Head of caudate nucleus (tissue), 42 donors: ENCODE data around the gene CCDC167.

Experiments
- DNase-seq, 42 donors: peaks; one replicate each; pipeline versions ENCODE4 v3.0.0 to v3.0.0-alpha.2; 2020 to 2021; ENCODE audit warnings: mixed read lengths in 7 of 42
- intact Hi-C: fragments of 100-400 bp; cut with DNase I; formaldehyde crosslinking; loops from one replicate; pipeline ENCODE4 v1.15.0; 2022

Gene CCDC167

GRCh38 chr6:37499433-37500293 is at the start of gene CCDC167:
Gene CCDC167 (minus strand): TSS chr6:37499893. CDS start chr6:37499863, 30 bp downstream.
- intact Hi-C loops = loop anchor here (5.0 to 10.0 kb wide), 2 partner anchors 65 to 68 kb away; partner anchors contain the start of gene CMTR1
- DNase-seq = peak; percentile 91 to 98 (median 95)

DNA sequence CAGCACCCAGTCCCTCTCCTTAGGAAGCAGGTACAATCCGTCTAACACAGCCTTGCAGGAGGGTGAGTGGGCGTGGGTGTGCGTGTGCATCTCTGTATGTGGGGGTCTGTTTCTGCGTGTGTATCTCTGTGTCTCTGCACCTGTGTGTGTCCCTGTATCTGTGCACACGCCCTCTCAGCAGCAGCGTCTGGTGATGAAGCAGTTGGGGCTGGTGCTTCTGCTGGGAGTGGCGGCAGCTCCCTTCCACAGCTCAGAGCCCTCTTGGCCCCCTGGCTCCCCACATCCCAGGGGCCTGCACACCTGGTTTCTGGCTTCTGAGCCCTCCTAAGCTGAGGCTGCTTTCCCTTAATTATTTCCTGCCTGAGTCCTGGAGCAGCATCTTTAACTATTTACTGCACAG is 49.5 kb upstream of the CCDC167 start:
- DNase-seq = no peak
- intact Hi-C loops = no loop called here

- intact Hi-C loops = no loop called here
- no peak for DNase-seq
Measured at GRCh38 chr6:37548067-37548674, 48.5 kb upstream of the CCDC167 start.

- DNase-seq = peak in 4 of 42 donors; percentile 15 to 44 (median 26)
- intact Hi-C loops = no loop called here
Measured at GRCh38 chr6:37547564-37548061, 47.9 kb upstream of the CCDC167 start.

DNA sequence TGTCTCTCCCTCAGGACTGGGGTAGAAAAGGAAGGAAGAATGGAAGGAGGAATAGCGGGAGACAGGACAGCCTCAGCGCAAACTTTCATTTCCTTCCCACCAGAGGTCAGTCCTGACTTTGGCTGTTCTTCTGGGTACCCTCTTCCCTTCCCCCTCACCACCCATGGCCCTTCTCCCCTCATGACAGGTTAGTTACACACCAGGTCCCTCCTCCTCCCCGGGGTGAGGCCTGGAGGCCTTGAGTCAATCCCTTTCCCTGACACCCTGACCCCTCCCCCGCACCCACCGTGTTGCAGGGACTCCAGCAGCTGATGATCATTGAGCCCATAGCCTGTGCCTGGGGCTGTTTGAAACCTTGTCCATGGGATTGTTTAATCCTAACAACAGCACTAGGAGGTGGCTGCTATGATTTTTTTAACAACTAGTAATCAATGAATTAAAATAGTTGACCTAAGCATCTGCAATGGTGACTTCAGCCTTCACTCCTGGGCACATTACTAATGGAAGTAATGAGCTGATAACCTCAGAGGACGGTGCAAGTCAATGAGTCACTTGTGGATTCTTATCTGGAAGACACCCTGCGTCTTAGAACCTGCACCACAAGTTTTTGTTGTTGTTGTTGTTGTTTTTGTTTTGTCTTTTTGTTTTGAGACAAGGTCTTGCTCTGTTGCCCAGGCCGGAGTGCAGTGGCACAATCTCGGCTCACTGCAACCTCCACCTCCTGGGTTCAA is 46.6 kb upstream of the CCDC167 start:
- no peak for DNase-seq
- intact Hi-C loops = no loop called here

- intact Hi-C loops = no loop called here
- DNase-seq = no peak
Measured at GRCh38 chr6:37544530-37544929, 44.8 kb upstream of the CCDC167 start.

DNA sequence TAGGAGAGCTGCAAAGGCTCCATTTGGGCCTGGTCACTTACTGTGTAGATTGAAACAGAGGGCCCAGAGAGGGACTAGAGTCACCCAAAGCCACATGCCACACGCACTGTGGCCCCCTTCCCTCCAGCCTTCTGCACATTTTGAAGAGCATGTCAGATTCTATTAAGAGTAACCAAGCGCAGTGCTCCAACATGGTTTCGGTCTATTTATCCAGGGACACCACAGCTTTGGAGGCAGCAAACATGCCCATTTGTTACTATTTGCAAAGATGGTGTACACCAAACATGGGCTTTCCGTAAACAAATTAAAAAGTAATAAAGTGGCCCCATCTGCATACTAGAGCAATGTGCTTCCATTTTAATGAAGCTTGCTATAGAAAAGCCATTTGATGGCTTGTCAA is 43.7 kb upstream of the CCDC167 start:
- DNase-seq = no peak
- intact Hi-C loops = no loop called here

GRCh38 chr6:37541346-37541745 is 41.7 kb upstream of the CCDC167 start:
- intact Hi-C loops = no loop called here
- no peak for DNase-seq

DNA sequence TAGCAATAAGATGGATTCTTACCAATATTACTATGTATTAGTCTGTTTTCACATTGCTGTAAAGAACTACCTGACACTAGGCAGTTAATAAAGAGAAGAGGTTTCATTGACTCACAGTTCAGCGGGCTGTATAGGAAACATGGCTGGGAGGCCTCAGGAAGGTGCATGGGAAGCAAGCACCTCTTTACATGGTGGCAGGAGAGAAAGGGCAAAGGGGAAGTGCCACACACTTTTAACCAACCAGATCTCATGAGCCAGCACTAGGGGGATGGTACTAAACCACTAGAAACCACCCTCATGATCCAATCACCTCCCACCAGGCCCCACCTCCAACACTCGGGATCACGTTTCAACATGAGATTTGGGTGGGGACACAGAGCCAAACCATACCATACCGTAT is 40.7 kb upstream of the CCDC167 start:
- intact Hi-C loops = no loop called here
- DNase-seq = no peak

DNA sequence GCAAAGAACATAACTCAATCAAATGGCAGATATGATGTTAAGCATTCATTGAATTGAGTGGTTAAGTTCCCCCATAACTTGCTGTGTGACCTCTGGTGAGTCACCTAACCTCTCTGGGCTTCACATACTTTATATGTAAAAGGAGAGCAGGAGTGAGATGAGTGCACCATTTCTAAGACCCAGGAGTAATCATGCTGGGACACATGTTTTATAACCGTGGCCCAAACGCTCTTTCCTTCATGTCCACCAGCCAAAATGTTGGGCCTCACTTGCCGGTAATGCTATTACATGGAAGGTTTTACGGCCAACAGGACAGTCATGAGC is 40.3 kb upstream of the CCDC167 start:
- intact Hi-C loops = no loop called here
- no peak for DNase-seq

DNA sequence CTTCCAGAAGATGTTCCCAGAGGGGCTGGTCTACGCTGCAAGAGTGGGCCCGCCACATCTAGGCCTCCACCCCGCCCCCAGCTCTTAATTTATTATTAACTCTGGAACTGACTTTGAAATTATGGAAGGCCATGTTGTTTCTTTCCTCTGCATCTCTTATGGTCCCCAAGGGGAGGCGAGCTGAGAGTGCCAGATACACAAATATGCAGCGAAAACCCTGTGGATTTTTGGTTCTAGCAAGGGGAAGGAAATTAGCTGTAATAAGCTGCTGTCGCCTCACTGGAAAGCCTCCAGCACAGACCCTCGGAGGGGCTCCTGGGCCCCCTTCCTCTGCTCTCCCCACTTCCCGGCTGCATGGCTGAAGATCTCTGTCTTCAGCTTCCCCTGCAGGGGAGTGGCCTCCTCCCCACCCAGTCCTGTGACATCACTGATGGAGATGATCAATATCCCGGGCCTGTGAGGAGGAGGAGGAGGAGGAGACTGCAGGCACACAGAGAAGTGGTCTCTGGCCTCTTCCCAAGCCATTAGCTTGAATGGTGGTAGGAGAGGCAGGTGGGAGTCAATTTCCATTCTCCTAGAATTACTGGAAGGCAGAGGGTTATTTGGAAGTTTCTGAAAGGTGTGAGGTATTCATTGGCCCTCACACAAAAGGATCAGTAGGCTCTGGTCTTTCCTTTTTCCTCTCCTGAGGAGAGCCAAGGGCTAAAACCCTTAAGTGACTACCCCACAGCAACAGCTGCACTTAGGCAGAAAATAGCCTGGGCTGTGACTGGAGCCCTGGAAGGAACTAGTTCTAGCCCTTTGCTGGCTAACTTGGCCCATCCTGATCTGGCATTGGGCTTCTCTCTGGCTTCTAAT is 39.7 kb upstream of the CCDC167 start:
- intact Hi-C loops = no loop called here
- no peak for DNase-seq

DNA sequence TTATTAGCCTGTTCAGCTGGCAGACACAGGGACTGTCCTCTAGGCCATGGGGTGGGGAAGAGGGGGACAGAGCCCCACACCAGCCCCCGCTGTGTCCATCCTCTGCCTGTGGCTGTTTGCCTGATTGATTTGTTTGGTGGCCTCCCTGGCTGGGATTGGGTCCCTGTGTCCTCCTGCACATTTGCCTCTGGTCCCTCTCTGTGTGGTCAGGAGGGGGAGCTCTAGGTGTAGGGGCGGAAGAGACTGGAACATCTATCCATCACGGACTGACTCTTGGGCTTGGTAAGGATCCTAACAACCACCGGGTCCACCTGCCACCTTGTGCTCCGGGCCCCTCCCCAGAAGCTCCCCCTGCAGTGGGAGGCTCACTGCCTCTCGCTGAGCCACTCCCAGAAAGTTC is 38.4 kb upstream of the CCDC167 start:
- DNase-seq = no peak
- intact Hi-C loops = no loop called here

DNA sequence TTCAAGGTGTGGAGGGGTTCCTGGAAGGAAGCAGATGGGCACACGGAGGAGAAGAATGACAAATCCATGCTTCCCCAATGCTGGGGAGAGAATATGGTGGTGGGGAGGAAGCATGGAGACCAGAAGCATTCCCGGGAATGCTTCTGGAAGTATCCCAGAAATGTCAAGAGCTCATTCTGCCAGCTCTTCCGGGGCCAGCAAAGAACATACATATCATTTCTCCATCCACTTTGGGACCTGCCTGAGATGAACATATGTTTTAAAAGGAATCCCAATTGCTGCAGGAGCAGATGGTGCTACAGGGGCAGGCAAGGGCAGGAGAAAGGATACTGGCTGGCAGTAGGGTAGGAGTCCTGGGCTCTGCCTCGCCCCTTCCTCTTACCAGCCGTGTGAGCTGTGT is 37.9 kb upstream of the CCDC167 start:
- no peak for DNase-seq
- intact Hi-C loops = no loop called here

- intact Hi-C loops = no loop called here
Measured at GRCh38 chr6:37536491-37537190, 36.9 kb upstream of the CCDC167 start.

DNA sequence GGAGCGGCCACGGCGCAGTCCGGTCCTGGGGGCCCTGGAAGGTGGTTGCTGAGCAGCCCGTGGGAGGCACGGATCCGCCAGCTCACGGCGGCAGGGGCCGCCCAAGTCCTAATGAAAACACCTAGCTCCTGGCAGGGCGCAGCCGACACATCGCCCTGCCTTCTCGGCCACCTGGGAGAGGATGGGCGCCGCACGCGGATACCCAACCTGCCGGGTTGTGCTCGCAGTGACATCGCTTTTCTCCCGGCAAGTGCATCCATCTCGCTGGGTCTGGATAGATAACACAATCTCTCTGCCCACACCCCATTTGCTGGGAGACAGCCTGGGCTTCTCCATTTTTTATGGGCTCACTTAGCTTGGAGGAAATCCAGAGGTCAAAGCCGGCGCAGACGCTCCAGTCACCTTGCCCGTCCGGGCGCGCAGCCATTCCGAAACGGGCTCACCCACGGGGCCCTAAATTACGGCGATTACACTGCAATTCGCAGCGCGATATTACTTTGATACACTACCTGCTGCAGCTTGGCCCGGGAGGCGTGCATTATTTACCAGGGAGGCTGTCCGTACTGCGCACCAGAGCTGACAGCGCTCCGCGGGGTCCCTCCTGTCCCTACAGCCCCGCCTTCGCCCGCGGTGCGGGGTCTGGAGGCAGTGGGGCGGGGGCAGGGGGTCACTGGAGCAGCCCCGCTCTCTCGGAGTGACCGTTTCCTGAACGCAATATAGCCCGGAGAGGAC is 36.2 kb upstream of the CCDC167 start:
- DNase-seq = peak in 14 of 42 donors; percentile 7 to 51 (median 19)

More at GRCh38 chr6:37536491-37537190, 36.9 kb upstream of the CCDC167 start:
- peak in 1 of 42 donors; percentile 15 for DNase-seq

GRCh38 chr6:37535428-37535758 is 35.7 kb upstream of the CCDC167 start:
- intact Hi-C loops = no loop called here
- DNase-seq = no peak

More for the DNA sequence above, 36.2 kb upstream of the CCDC167 start:
- intact Hi-C loops = no loop called here

- no peak for DNase-seq
- intact Hi-C loops = no loop called here
Measured at GRCh38 chr6:37534893-37535292, 35.2 kb upstream of the CCDC167 start.

GRCh38 chr6:37532122-37532521 is 32.4 kb upstream of the CCDC167 start:
- intact Hi-C loops = no loop called here
- DNase-seq = no peak
